NCI-H2227 (cell line): Measurements from ENCODE around the gene ARL6IP5.

Source experiments
- DNase-seq: peaks from one replicate; lab custom pipeline; 2025; ENCODE audit not compliant: unreplicated experiment; lab: John Stamatoyannopoulos, UW

Gene ARL6IP5

GRCh38 chr3:69116162-69116561, 31.4 kb downstream of the ARL6IP5 start:
- DNase-seq, result no peak

DNA sequence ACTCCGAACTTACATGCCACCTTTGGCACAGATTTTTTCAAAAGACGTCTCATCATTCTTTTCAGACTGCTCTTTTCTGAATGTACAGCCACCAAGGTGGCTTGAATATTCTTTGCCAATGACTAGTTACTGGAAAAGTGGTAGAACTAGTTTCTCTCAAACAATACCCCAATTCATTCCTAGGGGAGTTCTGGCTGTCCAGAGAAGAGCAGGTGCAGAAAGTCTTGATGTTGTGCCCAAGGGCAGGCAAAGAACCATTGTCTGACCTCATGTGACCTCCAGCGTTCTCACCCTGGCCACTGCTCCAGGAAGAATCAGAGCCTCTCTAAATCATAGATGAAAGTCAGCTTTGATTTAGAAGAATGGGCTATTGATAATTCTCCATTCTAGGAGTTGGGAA, 32.2 kb downstream of the ARL6IP5 start:
- DNase-seq, result no peak

GRCh38 chr3:69118555-69118954, 33.8 kb downstream of the ARL6IP5 start:
- DNase-seq, result no peak

DNA sequence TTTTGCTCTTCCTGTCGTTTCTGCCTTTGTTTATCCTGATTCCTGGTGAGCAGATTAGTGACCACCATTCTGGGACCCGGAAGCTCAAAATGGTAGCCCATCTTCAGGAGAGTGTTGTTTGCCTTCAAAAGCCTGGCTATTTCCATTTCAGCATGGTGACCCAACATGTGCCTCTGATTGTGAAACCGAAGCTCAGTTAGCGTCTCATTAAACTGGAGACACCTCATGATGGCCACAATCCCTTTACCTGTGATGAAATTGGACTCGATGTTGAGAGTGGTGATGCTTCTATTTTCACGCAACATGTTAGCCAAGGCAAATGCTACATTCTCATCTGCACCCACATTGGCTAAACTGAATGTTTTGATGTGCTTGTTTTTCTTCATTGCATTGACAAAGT, 34.4 kb downstream of the ARL6IP5 start:
- no peak for DNase-seq

DNA sequence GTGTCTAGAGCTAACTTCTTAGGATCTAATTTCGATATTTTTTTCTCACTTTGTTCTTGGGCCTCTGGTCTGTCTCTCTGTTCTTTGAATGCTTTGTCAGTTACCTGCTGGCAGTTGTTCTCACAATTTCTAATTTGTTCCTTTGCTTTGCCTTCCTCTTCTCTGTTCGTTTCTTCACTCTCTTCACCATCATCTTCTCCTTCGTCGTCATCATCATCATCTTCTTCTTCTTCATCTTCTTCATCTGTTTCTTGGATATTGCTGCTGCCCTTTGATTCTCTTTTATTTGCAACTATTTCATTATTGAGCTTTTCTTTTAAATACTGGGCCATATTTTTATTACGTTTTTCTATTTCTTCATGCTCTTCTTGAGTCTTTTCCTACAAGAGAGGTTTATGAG, 34.9 kb downstream of the ARL6IP5 start:
- DNase-seq, result no peak

DNA sequence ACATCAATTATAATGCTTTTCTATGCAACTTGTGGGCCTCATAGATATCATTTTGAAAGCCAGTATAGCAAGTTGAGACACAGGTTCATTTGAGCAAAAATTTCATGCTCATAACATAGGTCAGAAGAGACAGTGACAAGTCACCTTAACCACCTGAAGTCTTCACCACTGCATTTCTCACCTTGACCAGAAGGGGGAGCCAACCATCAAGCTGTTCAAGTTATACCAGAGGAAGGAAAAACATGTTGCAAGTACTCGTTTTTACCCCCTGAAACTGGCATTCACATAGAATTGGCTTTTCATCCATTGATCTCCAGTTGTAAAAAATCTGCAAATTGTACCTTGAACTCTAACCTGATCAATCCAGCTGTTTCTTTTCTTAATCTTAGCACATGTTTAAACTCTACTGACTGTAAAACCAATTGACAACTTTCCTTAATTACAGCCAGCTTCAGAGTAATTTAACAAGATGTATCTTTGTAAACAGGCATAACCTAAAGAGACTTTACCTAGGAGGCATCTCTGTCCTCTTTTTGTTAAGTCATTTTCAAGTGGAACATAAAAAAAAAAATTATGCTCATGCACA, 36.2 kb downstream of the ARL6IP5 start:
- peak; percentile 63 for DNase-seq

DNA sequence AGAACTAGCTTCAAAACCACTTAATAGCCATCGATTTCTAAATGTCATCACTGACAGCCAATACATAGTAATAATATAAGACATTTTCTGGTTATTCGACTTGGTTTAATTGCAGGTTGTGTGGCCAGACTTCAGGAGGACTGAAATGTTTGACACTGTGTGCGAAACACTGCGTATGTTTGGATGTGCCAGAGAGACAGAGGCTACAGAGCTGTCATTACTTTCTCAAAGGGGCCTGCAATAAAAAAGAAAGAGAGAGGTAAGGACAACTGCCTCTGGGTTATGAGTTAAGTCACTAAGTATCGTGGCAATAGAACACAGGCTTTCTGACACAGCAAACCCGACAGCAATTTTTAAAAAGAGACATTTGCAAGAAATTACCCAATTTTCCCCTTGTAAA, 36.8 kb downstream of the ARL6IP5 start:
- DNase-seq, result no peak

DNA sequence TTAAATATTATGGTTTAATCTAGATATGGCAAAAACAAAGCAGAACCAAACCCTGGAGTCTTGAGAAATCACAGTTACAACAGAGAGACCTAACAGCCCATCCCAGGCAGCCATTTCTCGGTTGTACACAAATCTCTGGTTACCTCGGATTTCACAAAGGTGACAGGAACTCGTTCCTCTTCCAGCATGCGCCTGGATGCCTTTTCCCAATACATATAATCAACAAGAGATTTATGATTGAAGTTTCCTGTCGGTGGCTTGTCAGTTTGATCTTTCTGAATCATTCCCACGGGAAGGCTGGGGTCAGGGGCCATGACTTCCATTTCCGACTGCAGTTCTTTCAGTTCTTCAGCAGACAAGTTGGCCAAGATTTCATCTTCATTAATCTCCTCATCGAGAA, 37.2 kb downstream of the ARL6IP5 start:
- DNase-seq, result no peak

- no peak for DNase-seq
Measured at GRCh38 chr3:69122403-69122802, 37.7 kb downstream of the ARL6IP5 start, which contains the start of gene LMOD3. Gene LMOD3, minus strand, starts transcription at chr3:69122595. Its CDS starts 209 bp downstream, at chr3:69122386.

DNA sequence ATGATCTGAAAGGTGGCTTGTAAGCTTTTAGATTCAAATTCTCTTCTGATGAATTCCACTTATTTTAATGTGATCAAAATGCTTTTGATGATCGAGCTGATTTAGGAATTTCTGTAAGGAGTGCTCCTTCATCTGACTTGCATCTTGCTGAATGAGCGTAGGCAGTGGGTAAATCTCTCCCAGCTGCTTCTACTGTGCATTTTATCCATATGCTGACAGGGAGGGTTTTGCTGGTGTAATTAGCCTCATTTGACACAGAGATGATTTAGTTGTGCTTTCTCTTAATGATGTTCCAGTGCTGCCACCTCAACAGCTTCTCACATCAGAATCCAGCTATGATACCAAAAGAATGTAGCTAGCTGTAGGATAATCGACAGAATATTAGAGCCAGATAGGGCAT, 41.5 kb downstream of the ARL6IP5 start:
- no peak for DNase-seq

- no peak for DNase-seq
Measured at GRCh38 chr3:69126999-69127398, 42.3 kb downstream of the ARL6IP5 start.

- DNase-seq, result no peak
Measured at GRCh38 chr3:69128509-69128908, 43.8 kb downstream of the ARL6IP5 start.

DNA sequence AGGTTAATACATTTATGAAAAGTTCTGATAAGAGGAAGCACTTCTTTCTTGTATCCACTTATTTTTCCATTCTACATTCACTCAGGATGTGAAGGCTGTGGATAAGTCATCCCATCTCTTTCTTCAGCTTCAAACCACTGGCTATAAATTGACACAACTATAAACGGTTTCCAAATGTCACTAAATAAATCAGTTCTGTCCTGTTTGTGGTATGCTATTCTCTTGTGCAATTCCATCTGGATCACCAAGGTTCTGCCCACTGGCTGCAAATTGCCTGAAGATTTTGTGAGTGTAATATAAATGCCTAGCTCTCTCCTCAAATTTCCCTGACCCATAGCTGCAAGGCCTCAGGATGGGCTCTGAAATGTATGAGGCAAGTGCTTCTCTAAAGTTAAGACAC, 44.8 kb downstream of the ARL6IP5 start:
- DNase-seq, result no peak

DNA sequence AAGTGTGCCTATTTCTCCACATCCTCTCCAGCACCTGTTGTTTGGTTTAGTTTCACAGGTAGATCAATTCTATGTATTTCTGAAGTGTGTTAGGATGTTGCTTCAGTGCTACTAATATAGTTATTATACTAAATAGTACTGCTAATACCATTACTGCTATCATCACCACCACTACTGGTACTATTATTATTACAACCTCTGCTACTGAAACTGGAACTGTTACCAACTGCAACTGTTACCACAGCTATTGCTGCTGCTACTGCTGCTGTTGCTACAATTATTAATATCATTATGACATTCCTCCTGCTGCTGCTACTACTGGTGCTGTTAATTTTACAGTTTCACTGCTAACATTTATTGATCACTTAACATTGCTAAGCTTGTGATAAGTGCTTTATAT, 46.0 kb downstream of the ARL6IP5 start:
- DNase-seq, result no peak

- DNase-seq, result no peak
Measured at GRCh38 chr3:69137005-69137404, 52.3 kb downstream of the ARL6IP5 start.

DNA sequence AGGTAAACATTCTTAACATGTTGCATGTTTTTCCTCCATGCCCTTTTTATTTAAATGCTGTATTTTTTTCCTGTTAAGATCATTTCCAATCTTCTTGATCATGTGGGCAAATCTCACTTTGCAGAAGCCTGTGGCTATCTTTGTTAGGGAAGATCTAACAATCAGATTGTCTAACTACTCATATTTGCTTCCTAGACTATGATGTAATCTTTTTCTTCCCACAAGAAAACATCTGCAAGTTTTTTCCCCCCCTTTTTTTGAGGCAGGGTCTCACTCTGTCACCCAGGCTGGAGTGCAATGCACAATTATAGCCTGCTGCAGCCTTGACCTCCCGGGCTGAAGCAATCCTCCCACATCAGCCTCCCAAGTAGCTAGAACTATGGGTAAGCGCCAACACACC, 52.7 kb downstream of the ARL6IP5 start:
- no peak for DNase-seq

DNA sequence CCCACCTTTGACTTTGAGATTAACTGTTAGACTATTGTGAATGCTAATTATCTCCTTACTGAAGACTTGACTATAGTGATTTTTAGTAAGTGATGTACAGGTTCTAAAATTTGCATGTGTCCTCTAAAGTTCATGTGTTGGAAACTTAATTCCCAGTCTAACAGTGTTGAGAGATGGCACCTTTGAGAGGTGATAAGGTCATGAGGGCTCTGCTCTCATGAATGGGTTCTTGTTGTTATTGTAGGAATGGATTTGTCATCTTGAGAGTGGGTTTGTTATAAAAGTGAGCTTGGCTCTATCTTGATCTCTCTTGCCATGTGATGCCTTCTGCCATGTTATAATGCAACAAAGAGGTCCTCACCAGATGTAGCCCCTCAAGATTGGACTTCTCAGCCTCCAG, 56.6 kb downstream of the ARL6IP5 start:
- no peak for DNase-seq

DNA sequence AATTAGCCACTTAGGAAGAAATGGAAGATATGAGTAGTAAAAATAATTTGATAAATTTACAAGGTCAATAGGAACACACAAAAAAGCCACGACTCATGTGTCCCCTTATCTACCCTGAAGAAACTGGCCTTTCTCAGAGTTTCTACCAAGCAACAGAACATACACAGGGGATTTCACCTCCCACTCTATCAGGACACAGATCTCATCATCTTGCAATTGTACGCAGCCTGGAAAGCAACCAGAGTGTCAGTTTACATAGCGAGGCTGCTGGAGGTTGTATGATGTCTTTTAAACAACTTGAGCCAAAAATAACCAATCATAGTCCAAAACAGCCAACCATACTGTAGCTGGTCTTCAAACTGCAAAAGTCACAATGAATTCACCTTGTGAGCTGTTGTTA, 57.4 kb downstream of the ARL6IP5 start:
- DNase-seq, result no peak

GRCh38 chr3:69142797-69143454, 58.2 kb downstream of the ARL6IP5 start:
- DNase-seq, result no peak

GRCh38 chr3:69143612-69144011, 58.9 kb downstream of the ARL6IP5 start:
- no peak for DNase-seq

- DNase-seq, result peak; percentile 11
Measured at GRCh38 chr3:69144631-69145245, 60.0 kb downstream of the ARL6IP5 start.

- DNase-seq, result no peak
Measured at GRCh38 chr3:69145688-69146087, 61.0 kb downstream of the ARL6IP5 start.

- no peak for DNase-seq
Measured at GRCh38 chr3:69149586-69149985, 64.8 kb downstream of the ARL6IP5 start.
